CD4-positive, alpha-beta T cell treated with Interleukin-17A for 4 hours (primary cell): ENCODE results near the gene NDUFV1.
A peak's percentile ranks its signal among the peaks of the same experiment; 100 is the strongest.
"Not testable (repeated sequence)": the region's sequence is repeated elsewhere in the genome, so short reads cannot be mapped to it uniquely, and the experiment has no call there.

Experiments
- DNase-seq: peaks from one replicate; pipeline ENCODE4 v3.0.0-alpha.2; 2020; ENCODE audit warnings: mixed read lengths

NDUFV1 gene

GRCh38 chr11:67611704-67612587, 5.2 kb downstream of the NDUFV1 start:
- no peak for DNase-seq

DNA sequence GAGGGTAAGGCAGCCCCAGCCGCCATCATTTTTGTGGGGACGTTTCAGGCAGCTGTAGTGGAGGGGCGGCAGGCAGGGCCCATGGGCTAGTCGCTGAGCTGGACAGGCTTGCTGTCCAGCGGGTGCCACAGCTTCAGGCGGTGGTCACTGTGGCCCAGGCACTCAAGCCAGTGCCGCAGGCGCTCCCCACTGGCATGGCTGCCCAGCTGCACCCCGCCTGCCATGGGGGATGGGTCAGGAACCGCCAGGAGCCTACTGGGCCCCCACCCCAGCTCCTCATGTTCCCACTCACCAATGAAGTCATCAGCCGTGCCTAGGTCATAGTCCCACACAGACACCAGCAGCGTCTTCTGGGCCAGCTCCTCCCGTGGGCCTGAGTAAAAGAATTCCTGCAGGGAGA, 6.0 kb downstream of the NDUFV1 start:
- DNase-seq: no peak

DNA sequence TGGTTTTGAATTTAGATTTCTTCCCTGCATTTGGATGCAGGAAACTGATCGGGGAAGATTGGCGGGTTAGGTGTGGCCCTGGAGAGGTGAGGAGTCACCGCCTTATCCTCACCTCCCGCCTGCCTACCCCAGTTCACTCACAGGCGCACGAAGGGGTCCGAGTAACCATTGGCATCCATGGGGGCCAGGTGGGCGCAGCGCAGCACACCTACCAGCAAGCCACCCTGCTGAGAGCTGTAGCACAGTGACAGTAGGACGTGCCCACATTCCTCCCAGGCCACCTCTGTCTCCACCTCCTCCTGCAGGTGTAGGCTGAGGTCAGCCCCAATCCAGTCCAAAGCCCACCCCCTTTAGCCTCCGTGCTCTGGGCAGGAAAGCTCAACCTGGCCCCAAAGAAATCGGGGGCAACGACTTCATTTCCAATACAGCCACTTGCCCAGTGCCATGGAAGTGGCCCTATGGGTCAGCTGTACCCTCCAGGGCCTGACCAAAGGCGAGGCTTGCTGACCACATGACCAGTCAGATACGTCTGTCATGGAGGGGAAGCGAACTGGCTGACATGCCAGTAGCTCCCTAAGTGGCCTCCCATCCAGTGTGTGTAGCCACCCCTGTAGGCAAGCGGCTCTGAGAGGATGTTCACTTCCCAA, 6.7 kb downstream of the NDUFV1 start:
- no peak for DNase-seq

- DNase-seq: peak; percentile 85
Measured at GRCh38 chr11:67613960-67614715, 7.4 kb downstream of the NDUFV1 start.

DNA sequence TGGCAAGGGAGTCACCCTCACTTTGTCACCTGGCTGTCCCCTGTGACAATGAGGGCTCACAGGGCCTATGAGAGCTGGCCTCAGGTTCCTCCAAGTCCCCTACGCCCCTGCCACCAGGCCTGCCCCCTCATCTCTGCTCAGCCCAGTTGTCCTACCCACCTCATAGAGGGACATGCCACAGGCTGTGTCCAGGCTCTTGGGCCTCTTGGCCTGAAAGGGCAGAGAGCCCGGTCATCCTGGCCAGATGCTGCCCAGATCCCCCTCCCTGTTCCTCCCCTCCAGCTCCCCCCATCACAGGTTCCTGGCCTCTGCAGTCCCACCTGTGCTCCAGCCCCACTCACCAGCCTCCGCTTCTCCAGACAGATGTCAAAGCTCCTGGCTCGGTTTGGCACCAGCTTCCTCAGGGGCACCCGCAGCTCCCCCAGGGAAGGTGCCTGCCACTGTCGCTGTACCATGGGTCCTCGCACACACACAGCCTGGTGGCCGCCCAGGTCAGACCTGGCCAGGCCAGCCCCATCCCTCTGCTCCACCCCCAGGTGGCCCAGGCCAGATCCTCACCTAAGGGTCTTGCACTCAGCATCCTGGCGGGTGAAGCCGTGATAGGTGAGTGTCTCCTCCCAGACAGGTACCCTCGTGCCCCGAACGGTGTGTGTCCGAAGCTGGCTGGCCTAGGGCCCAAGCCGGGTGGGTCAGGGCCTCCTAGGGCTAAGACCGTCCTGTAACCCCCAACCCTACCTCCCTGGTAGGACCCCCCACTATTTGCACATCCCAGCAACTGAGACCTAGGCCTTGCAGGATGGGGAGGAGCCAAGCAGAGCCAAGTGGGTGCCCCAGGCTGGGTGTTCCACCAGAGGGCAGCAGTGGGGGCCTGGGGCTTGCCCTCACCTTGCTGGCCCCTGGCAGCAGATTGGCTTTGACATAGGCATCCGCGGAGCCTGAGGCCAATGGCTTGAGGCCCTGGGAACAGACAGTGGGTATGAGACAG, 8.3 kb downstream of the NDUFV1 start:
- DNase-seq: peak; percentile 69

DNA sequence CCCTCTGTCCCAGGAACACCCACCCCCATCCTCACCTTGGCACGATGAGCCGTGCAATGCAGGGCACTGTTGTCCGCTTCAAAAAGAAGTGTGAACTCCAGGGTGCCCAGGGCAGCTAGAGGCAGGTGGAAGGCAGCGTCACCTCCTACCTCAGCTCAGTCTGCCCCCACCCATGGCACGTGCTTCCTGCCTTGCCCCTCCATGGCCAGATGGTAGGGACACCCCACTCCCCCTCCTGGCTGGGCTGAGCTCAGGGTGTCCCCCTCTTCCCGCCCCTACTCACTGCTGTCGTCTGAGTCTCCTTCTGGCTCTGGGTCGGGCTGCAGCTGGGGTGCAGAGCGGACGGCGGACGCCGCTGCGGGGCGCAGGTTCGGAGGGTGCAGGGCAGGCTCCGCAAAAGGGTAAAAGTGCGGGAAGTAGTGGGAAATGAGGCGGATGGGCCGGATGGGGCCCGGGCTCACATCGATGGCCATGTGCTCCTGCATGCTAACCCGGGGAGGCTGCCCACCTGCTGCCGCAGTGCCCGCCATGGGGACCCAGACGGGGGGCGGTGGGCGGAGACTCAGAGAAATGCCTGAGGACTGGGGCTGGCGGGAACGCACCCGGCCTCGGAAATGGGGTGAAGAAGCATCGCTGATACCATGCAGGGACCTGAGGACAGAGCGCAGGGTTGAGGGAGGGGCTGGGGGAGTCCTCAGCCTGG, 9.1 kb downstream of the NDUFV1 start:
- peak; percentile 43 for DNase-seq

DNA sequence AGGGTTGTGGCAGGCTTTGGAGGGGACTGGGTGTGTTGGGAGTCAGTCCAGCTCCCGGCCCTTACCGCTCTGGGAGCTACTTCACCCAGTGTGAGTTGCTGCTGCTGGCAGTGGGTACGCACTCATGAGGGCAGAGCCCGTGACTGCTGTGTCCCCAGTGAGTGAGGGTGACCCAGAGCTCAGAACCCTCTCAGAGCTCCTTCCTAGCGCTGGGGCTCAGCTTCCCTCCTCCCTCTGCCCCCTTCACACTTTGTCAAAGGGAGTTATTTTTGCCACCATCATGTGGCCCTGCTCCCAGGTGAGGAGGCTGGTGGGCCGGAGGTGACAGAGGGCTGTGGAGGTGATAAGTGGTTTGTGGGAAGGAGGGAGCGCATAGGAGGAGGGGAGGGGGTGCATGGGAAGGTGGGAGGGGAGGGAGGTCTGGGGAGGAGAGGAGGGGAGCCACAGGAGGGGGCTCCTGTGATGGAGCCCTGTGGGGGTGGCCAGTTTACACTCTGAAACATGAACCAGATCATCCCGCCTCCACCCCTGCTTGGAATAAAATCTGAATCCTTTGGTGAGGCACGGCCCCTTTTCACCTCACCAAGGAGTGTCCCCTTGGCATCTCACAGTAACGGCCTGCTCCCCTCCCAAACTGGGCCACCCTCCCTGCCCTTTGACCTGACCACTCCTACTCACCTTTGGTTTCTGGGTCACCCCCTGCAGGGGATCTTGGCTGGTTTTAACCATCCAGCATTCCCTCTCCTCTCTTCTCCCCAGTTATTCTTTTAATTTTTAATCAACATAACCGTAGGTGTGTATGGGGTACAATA, 9.9 kb downstream of the NDUFV1 start:
- DNase-seq: no peak

DNA sequence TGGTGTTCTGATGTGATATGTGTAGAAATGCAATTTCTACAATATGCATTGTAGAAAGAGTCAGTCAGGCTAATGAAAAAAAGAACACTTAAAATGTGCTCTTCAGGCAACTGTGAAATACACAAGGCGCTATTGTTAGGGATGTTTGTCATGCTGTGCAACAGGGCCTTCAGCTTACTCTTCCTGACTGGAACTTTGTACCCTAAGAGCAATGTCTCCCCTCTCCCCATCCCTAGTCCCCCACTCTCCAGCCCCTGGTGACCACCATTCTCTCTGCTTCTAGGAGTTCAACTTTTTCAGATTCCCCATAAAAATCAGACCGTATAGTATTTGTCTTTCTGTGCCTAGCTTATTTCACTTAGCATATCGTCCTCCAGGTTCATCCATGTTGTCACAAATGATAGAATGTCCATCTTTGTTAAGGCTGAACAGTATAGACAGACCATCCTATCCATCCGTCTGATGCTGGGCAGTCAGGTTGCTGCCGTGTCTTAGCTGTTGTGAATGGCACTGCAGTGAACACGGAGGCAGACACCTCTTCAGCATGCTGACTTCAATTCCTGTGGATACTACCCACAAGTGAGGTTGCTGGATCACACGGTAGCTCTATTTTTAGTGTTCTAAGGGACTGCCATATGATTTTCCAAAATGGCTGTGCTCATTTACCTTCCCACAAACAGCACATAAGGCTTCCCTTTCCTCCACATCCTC, 10.7 kb downstream of the NDUFV1 start:
- DNase-seq: no peak

GRCh38 chr11:67618901-67619659, 12.3 kb downstream of the NDUFV1 start:
- not testable (repeated sequence) for DNase-seq

GRCh38 chr11:67619683-67620618, 13.2 kb downstream of the NDUFV1 start:
- not testable (repeated sequence) for DNase-seq

DNA sequence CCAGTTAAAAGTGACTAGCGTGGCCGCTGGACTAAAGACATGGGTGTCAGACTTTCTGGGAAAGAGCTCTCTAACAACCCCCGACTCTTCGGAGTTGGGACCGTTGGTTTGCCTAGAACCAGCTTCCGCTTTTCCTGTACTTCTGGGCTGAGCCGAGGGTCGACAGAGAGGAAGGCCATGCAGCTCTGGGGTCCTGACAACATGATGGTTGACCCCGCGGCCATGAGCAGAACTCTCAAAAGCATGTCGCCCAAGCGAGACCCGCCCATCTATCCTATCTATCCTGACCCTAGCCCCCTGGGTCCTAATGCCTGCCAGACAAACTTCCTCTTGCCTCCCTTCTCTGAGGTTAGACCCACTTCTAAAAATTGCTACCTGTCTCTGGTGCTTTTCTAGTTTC, 13.9 kb downstream of the NDUFV1 start:
- DNase-seq: not testable (repeated sequence)

DNA sequence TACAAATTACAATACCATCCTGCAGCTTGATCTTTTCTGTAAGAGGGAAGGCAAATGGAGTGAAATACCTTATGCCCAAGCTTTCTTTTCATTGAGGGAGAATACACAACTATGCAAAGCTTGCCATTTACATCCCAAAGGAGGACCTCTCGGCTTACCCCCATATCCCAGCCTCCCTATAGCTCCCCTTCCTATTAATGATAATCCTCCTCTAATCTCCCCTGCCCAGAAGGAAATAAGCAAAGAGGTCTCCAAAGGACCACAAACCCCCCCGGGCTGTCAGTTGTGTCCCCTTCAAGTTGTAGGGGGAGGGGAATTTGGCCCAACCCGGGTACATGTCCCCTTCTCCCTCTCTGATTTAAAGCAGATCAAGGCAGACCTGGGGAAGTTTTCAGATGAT, 15.2 kb downstream of the NDUFV1 start:
- DNase-seq: not testable (repeated sequence)

GRCh38 chr11:67622905-67623304, 16.2 kb downstream of the NDUFV1 start:
- DNase-seq: not testable (repeated sequence)

DNA sequence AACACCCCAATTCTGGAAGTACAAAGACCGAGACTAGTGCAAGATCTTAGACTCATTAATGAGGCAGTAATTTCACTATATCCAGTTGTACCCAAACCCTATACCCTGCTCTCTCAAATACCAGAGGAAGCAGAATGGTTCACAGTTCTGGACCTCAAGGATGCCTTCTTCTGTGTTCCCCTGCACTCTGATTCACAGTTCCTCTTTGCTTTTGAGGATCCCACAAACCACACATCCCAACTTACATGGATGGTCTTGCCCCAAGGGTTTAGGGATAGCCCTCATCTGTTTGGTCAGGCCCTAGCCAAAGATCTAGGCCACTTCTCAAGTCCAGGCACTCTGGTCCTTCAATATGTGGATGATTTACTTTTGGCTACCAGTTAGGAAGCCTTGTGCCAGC, 17.1 kb downstream of the NDUFV1 start:
- DNase-seq: not testable (repeated sequence)

GRCh38 chr11:67626131-67626833, 19.5 kb downstream of the NDUFV1 start:
- DNase-seq: not testable (repeated sequence)

DNA sequence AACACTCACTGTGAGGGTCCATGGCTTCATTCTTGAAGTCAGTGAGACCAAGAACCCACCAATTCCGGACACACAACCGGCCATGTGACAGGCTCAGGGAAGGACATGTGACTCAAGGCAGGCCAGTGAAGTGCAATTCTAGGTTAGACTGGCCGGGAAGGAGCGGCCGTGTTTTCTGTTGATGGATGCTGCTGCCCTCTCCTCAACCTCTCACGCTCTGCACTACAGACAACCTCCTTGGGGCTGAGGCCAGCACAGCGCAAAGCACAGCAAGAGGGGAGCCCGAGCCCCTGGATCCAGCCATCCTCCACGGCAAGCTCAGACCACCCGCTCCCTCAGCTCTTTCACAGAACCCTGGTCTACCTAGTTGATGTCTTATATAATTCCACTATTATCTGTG, 20.2 kb downstream of the NDUFV1 start:
- DNase-seq: no peak

DNA sequence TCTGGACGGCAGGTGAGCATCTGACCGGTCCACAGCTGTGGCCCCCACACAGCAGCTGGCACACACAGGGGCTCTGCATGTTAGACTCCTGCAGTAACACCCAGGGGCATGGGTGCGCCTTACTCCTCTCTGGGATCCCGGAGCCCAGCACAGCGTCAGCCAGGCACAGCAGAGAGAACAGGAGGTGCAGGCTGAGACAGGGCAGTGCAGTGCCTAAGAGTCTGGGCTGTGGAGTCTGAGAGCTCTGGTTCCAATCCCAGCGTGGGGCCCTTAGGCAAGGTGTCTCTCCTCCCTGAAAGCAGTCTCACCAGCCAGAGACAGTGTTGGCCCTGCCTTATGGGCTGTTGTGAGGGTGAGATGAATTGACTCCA, 20.7 kb downstream of the NDUFV1 start:
- DNase-seq: no peak
